SK-N-SH (cell line): ENCODE results near the gene ACAP2.
"Not testable (repeated sequence)": the region's sequence is repeated elsewhere in the genome, so short reads cannot be mapped to it uniquely, and the experiment has no call there.

ENCODE experiments used
- CHD2 ChIP-seq: fragments of 150-350 bp; IDR thresholded peaks from 2 replicates; pipeline ENCODE4 v1.6.1; 2018; ENCODE audit warnings: low read length; ENCODE audit not compliant: partially characterized antibody
- EP300 ChIP-seq, 2 experiments: IDR thresholded peaks; 2 replicates each; pipeline versions ENCODE4 v1.4.0 to v1.6.1; 2012; ENCODE audit warnings: borderline replicate concordance in 1 of 2, low read depth in 1 of 2, low read length in 1 of 2
- EZH2phosphoT487 ChIP-seq: fragments of 200-600 bp; sonication (generic); IDR thresholded peaks from 2 replicates; pipeline ENCODE4 v1.6.1; 2017; ENCODE audit warnings: low read depth, mixed run types, mild to moderate bottlenecking, antibody characterized with exemption, moderate library complexity, borderline replicate concordance
- NFIC ChIP-seq: IDR thresholded peaks from 2 replicates; pipeline ENCODE4 v1.4.0; 2012; ENCODE audit warnings: borderline replicate concordance
- POLR2AphosphoS5 ChIP-seq: IDR thresholded peaks from 2 replicates; pipeline ENCODE4 v1.6.1; 2012; ENCODE audit warnings: low read depth, low read length
- SMC3 ChIP-seq: IDR thresholded peaks from 2 replicates; pipeline ENCODE4 v1.6.1; 2012; ENCODE audit warnings: low read depth, low read length, improper control_type of control experiment
- TAF1 ChIP-seq: IDR thresholded peaks from 2 replicates; pipeline ENCODE4 v1.6.1; 2012; ENCODE audit warnings: low read depth, mild to moderate bottlenecking, low read length, moderate library complexity, borderline replicate concordance
- ZBTB33 ChIP-seq: IDR thresholded peaks from 2 replicates; pipeline ENCODE4 v1.4.0; 2012; ENCODE audit warnings: low read depth, borderline replicate concordance
- TF ChIP-seq, protein P1 (sequence below): fragments of 200-600 bp; sonication (generic); IDR thresholded peaks from 2 replicates; pipeline ENCODE4 v1.6.1; 2017; ENCODE audit warnings: antibody characterized with exemption, mild to moderate bottlenecking, moderate library complexity
- TF ChIP-seq, protein P2 (sequence below): IDR thresholded peaks from 2 replicates; pipeline ENCODE4 v1.6.1; 2012; ENCODE audit warnings: mild to moderate bottlenecking, low read depth, low read length, moderate library complexity

DNA sequence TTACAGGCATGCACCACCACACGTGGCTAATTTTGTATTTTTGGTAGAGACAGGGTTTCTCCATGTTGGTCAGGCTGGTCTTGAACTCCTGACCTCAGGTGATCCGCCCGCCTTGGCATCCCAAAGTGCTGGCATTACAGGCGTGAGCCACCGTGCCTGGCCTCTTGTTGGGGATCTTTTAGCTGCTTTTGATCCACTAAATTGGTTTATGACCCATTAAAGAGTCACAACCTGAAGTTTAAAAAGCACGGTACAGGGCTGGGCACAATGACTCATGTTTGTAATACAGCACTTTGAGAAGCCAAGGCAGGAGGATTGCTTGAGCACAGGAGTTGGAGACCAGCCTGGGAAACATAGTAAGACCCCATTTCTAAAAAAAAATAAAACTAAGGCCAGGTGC lies 20.1 kb upstream of the ACAP2 start:
- TF ChIP-seq POLR2AphosphoS5; NFIC; EP300 (IDR thresholded peaks at IDR 0.05; ENCODE audit: borderline replicate concordance in 1 of 2, low read depth in 1 of 2, low read length in 1 of 2); TAF1; ZBTB33; SMC3; EZH2phosphoT487; CHD2: not testable (repeated sequence)
- TF ChIP-seq, protein P1, sequence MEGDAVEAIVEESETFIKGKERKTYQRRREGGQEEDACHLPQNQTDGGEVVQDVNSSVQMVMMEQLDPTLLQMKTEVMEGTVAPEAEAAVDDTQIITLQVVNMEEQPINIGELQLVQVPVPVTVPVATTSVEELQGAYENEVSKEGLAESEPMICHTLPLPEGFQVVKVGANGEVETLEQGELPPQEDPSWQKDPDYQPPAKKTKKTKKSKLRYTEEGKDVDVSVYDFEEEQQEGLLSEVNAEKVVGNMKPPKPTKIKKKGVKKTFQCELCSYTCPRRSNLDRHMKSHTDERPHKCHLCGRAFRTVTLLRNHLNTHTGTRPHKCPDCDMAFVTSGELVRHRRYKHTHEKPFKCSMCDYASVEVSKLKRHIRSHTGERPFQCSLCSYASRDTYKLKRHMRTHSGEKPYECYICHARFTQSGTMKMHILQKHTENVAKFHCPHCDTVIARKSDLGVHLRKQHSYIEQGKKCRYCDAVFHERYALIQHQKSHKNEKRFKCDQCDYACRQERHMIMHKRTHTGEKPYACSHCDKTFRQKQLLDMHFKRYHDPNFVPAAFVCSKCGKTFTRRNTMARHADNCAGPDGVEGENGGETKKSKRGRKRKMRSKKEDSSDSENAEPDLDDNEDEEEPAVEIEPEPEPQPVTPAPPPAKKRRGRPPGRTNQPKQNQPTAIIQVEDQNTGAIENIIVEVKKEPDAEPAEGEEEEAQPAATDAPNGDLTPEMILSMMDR = not testable (repeated sequence)
- TF ChIP-seq, protein P2, sequence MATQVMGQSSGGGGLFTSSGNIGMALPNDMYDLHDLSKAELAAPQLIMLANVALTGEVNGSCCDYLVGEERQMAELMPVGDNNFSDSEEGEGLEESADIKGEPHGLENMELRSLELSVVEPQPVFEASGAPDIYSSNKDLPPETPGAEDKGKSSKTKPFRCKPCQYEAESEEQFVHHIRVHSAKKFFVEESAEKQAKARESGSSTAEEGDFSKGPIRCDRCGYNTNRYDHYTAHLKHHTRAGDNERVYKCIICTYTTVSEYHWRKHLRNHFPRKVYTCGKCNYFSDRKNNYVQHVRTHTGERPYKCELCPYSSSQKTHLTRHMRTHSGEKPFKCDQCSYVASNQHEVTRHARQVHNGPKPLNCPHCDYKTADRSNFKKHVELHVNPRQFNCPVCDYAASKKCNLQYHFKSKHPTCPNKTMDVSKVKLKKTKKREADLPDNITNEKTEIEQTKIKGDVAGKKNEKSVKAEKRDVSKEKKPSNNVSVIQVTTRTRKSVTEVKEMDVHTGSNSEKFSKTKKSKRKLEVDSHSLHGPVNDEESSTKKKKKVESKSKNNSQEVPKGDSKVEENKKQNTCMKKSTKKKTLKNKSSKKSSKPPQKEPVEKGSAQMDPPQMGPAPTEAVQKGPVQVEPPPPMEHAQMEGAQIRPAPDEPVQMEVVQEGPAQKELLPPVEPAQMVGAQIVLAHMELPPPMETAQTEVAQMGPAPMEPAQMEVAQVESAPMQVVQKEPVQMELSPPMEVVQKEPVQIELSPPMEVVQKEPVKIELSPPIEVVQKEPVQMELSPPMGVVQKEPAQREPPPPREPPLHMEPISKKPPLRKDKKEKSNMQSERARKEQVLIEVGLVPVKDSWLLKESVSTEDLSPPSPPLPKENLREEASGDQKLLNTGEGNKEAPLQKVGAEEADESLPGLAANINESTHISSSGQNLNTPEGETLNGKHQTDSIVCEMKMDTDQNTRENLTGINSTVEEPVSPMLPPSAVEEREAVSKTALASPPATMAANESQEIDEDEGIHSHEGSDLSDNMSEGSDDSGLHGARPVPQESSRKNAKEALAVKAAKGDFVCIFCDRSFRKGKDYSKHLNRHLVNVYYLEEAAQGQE = not testable (repeated sequence)
